SHP77 treated with DMSO at 0.1 percent for 48 hours (cell line): ENCODE measurements around the gene CCDC18.
"Not testable (repeated sequence)": the region's sequence is repeated elsewhere in the genome, so short reads cannot be mapped to it uniquely, and the experiment has no call there.

Experiments used
- DNase-seq: peaks from one replicate; lab custom pipeline; 2025; lab: John Stamatoyannopoulos, UW

Gene CCDC18, protein sequence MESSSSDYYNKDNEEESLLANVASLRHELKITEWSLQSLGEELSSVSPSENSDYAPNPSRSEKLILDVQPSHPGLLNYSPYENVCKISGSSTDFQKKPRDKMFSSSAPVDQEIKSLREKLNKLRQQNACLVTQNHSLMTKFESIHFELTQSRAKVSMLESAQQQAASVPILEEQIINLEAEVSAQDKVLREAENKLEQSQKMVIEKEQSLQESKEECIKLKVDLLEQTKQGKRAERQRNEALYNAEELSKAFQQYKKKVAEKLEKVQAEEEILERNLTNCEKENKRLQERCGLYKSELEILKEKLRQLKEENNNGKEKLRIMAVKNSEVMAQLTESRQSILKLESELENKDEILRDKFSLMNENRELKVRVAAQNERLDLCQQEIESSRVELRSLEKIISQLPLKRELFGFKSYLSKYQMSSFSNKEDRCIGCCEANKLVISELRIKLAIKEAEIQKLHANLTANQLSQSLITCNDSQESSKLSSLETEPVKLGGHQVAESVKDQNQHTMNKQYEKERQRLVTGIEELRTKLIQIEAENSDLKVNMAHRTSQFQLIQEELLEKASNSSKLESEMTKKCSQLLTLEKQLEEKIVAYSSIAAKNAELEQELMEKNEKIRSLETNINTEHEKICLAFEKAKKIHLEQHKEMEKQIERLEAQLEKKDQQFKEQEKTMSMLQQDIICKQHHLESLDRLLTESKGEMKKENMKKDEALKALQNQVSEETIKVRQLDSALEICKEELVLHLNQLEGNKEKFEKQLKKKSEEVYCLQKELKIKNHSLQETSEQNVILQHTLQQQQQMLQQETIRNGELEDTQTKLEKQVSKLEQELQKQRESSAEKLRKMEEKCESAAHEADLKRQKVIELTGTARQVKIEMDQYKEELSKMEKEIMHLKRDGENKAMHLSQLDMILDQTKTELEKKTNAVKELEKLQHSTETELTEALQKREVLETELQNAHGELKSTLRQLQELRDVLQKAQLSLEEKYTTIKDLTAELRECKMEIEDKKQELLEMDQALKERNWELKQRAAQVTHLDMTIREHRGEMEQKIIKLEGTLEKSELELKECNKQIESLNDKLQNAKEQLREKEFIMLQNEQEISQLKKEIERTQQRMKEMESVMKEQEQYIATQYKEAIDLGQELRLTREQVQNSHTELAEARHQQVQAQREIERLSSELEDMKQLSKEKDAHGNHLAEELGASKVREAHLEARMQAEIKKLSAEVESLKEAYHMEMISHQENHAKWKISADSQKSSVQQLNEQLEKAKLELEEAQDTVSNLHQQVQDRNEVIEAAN (N-terminal part only)

DNA sequence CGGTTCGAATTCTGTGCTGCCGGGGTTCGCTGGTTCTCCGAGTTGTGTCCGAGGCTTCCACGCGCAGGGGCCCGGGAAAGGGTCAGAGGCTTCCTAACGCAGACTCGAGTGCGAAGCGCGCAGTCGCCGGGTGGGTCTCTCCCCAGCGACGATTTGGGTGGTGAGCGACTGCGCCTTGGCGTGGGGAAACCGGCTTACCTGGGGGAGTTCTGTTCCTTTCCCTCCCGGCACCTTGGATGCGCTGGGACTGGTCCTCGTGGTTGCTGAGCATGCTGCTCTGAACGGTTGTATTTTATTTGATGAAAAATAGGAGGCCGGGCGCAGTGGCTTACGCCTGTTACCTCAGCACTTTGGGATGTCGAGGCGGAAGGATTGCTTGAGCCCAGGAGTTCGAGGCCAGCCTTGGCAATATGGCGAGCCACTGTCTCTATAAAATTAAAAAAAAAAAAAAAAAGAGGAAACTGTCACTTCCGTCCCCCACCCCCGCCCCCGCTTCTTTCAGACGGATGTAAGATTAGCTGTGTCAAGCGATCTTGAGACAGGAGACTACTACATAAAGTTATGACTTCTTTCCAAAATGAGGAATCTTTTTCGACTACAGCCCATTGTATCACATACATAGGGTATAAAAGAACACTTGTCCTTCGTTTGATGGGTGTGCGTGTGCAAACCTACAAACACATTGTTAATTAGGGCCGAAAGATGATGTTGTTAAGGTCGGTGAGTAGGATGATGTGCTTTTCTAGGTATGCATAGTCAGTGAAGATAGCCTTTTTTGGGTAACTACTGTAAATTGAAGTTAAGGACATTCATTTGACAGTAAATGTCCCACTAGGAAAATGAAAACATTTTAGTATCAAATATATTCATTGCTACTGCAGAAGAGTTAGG, at the start of gene CCDC18:
Gene CCDC18, plus strand, starts transcription at position 2 of the 891 bp plus-strand sequence. CDS start 2,638 bp downstream, outside the sequence.
- no peak for DNase-seq

DNA sequence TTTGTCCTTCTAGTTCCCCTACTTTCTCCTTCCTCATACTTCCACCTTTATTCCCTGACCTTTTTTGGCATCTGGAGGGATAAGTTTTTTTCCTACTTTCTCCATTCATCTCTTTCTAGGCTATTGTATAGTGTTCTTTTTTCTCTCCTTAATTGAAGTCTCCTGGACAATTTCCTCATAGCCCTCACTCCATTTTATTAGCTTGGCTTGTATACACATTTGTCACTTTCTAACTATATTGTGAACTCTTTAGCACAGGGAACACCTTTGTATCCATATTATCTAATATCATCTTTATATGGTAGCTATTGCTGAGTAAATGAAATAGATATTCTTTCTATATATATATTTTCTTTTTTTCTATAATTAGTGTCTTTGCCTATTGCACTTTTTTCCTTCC, 47.9 kb upstream of the CCDC18 start:
- no peak for DNase-seq

DNA sequence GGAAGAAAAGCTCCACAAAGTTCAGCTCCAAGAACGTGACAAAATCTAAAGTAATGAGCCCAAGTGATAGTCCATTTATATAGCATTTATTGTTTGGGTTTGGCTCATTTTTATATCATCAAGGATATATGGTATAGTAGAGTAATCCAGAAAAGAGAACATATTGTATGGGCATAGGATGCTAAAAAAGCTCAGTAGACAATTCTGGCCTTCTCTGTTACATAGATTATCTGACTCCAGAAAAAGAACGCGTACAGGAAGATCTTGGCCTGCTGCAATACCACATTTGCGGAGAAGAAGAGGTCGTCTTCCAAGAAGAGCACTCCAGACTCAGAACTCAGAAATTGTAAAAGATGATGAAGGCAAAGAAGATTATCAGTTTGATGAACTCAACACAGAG, 44.1 kb upstream of the CCDC18 start:
- no peak for DNase-seq

DNA sequence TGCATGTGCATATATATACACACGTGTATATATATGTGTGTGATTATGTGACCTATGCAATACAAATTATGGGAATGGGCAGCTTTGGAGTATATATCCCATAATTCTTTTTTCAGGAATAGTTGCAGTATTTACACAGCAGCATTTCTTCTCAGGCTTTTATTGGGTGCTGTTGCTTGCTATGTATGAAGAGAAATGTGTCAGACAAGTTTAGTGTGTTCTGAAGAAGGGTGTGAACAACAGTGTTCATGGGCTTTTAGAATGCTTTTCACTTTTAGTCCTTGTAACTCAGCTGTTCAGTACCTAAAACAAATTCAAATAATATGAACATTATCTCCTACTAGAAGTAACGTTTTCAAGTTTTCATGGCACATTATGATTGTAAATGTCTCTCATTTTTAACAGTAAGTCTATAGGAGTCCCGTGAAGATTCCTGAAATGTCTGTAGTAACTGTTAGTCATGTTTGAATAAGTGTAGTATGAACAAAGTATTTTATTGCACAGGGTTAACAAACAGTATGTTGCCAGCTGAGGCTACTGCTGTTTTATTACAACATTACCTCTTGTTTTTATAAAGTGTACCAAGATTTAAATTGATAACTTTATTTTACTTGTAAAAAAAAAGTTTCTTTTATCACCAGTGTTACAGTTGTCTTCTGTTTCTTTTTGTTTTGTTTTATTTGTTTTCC, 42.8 kb upstream of the CCDC18 start:
- DNase-seq = no peak

DNA sequence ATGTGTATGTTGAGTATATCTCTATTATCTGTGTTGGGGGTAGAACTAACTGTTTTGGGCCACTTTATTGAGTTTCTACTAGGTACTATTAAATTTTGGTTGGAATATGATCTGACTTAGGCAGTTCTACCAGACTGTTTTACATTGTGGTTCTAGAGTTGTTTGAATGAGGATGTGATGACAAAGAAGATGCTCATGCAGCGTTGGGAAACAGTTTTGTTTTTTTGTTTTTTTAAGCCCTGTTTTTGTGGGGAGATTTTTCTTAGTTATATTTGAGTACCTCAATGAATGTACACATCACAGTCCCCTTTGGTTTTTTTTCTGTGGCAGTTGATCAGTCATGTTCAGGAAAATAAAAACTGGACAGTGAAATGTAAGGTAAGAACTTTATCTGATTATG, 40.4 kb upstream of the CCDC18 start:
- DNase-seq = no peak

DNA sequence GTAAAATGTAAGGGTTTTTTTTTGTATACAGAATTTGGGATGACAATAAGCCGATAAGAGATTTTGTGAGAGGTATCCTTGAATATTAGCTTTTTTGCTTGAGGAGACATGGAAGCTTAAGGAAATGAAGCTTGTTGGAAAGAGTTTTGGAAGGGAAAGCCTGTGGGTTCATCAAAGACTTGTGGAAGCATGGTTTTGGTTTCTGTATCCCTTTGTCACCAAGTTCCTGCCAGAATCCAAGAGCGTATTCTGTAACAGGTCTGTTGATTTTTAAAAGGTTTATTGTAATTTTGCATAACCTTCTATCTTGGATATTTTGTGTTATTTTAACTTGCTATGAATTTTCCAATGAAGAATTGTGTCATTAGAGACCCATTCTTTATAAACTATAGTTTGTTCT, 38.4 kb upstream of the CCDC18 start:
- DNase-seq = no peak

DNA sequence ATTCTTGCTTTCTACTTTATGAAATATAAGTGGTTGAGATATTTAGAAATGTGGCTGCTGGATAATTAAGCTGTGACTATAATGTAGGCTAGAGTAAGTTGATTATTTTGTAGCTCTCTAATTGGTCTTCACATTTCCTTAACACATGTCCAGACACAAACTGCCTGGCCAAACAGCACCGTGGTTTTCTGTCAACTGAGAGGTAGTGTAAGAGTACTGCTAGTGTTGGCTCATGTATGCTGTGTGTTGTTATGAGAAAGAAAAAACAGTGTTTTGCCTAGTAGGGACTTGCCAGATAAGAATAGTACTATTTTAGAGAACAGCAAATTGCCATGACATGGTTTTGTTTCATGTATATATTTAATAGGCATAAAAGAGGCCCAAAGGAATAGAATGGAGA, 37.4 kb upstream of the CCDC18 start:
- no peak for DNase-seq

DNA sequence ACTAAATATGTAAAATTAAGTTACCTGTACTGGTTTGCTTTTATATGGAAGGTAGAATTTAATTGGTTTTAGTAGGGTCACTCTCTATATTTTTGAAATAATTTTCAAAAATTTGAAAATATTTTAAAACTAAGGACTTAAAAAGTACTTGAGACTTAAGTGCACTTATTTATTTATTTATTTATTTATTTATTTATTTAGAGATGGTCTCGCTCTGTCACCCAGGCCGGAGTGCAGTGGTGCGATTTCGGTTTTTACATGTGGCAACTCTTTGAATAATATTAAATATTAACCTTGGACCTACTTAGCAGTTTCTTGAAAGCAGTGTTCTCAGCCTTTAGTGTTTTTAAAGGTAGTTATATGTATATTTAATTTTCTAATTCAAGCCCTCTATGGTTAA, 36.8 kb upstream of the CCDC18 start:
- DNase-seq = no peak

DNA sequence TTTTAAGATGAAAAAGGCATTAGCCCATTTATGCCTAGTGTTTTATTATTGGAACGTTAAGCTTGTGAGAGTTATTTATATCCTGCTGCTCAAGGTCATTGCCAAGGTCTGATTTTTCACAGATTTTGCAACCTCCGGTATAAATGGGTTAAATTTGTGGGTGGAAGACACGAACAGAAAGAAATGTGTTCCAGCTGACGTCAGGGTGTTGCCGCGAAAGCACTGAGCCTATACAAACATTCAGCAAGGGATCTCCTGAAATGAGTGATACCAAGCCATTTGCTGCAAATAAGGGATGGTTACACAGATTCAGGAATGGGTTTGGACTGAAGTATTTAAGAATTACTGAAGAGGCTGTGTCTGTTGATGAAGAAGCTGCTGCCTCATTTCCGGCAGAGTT, 32.5 kb upstream of the CCDC18 start:
- DNase-seq = no peak

DNA sequence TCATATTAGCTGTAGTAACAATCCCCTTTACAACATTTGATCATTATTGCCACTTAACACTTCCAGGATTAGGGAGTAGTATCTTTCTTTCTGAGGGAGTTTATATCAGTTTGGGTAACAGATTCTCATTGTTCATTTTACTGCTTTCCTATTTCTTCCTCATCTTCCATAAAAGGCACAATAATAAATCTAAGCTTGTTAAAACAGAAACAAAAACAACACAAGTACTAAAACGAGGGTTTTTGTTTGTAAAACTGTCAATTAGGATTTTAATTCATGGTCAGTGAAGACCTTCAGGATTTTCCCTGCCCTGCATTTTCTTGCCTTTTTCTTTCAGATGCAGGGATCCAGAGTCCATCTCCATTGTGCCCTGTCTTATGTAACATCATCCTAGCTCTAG, 29.8 kb upstream of the CCDC18 start:
- no peak for DNase-seq

GRCh38 chr1:93151474-93151873, 29.1 kb upstream of the CCDC18 start:
- no peak for DNase-seq

DNA sequence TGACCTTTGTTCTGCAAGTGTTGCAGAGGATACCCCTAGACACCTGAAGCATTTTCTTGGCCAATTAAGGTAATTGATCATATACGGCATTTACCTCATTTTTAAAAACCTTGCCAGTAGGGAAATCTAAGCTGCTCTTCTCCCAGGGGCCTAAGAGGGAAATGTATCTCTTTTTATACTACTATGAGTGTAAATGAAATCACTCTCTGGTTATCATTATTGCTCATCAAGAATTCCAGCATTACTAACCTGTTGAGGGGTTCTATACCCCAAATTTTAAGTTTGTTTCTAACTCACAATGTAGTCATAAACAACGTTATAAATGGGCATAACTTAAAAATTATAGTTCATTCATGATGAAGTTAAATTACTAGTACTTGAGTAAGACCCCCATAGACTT, 27.7 kb upstream of the CCDC18 start:
- DNase-seq = no peak

DNA sequence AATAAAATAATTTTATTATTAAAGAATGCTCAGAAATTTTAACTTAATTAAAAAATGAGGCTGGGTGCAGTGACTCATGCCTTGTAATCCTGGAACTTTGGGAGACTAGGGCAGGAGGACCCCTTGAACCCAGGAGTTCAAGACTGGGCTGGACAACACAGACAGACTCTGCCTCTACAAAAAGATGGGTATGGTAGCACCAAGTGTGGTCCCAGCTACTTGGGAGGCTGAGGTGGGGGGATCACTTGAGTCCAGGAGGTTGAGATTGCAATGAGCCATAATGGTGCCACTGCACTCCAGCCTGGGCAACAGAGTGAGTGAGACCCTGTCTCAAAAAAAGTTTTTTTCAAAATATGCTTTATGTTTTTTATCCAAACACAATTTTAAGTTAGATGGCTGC, 25.6 kb upstream of the CCDC18 start:
- DNase-seq = no peak

DNA sequence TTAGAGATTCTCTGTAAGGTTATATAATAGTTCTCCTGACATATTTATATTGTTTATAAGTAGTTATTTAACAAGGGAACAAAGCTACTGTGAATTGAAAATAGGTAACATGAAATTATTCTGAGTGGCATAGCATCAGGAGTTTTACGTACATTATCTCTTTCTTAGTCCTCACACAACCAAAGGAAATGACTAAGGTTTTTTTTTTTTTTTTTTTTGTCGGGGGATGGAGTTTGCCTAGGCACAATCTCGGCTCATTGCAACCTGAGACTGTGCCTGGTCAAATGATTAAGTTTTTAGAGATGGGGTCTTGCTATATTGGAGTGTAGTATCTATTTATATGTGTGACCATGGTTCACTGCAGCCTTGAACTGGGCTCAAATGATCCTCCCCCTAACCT, 25.2 kb upstream of the CCDC18 start:
- DNase-seq = no peak

GRCh38 chr1:93159337-93159736, 21.2 kb upstream of the CCDC18 start:
- no peak for DNase-seq

GRCh38 chr1:93163314-93163713, 17.2 kb upstream of the CCDC18 start:
- DNase-seq = not testable (repeated sequence)

DNA sequence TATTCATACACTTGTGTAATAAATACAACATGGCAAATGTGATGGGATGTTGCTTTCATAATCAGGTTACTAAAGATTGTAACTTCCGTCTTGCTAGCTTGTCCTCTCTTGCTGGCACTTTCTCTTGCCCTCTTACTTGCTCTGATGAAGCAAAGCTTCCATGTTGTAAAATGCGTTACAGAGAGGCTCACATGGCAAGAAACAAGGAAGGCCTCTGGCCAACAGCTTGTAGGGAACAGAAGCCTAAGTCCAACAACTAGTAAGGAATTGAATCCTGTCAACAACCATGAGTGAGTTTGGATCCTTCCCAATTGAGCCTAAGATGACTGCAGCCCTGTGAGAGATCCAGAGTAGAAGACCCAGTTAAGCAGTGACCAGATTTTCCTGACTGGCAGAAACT, 15.7 kb upstream of the CCDC18 start:
- DNase-seq = no peak

DNA sequence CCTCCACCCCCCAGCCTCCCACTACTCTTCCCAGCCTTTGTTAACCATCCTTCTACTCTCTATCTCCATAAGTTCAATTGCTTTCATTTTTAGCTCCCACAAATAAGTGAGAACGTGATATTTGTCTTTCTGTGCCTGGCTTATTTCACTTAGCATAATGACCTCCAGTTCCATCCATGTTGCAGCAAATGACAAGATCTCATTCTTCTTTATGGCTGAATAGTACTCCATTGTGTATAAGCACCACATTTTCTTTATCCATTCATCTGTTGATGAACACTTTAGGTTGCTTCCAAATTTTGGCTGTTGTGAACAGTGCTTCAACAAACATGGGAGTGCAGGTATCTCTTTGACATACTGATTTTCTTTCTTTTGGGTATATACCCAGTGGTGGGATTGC, 14.6 kb upstream of the CCDC18 start:
- DNase-seq = not testable (repeated sequence)

GRCh38 chr1:93167006-93167405, 13.5 kb upstream of the CCDC18 start:
- DNase-seq = no peak

- DNase-seq = not testable (repeated sequence)
These were observed 10.3 kb upstream of the CCDC18 start for GRCh38 chr1:93170141-93170678.
